Activated CD4-positive, alpha-beta T cell treated with anti-CD3 and anti-CD28 coated beads, Interleukin-2, amount 10 ng/mL, durations not matched to agents 24 days and 14 days (primary cell): ENCODE measurements around the gene CATSPERB. TPM values are rescaled to one million over a fixed set of nuclear protein-coding genes. Genes with fewer than 3 reads are reported as not detected.
"Not testable (repeated sequence)": the region's sequence is repeated elsewhere in the genome, so short reads cannot be mapped to it uniquely, and the experiment has no call there.

Experiments used
- DNase-seq: peaks from one replicate; pipeline ENCODE4 v3.0.0; 2022
- H3K27ac Mint-ChIP-seq: one replicate; pipeline ENCODE4 v1.8.0; 2022; ENCODE audit warnings: mild to moderate bottlenecking, mixed read lengths
- H3K27me3 Mint-ChIP-seq: one replicate; pipeline ENCODE4 v1.8.0; 2022; ENCODE audit warnings: mixed read lengths
- H3K36me3 Mint-ChIP-seq: one replicate; pipeline ENCODE4 v1.8.0; 2022; ENCODE audit warnings: low read depth, mild to moderate bottlenecking, mixed read lengths
- H3K4me1 Mint-ChIP-seq: one replicate; pipeline ENCODE4 v1.8.0; 2021; ENCODE audit warnings: mixed read lengths
- H3K4me3 Mint-ChIP-seq: one replicate; pipeline ENCODE4 v1.8.0; 2022; ENCODE audit warnings: mild to moderate bottlenecking, moderate library complexity, mixed read lengths
- H3K9me3 Mint-ChIP-seq: one replicate; pipeline ENCODE4 v1.8.0; 2021; ENCODE audit warnings: mixed read lengths
- intact Hi-C: fragments of 100-400 bp; cut with micrococcal nuclease; formaldehyde crosslinking; loops from one replicate; pipeline ENCODE4 v1.15.1; 2023
- total RNA-seq: library from RNA; stranded (reverse); gene quantifications from 2 replicates; pipeline ENCODE4 v1.2.3, GENCODE V29; 2022

CATSPERB gene
- total RNA-seq, 1 donor from 2014 or later: 0.30 TPM

DNA sequence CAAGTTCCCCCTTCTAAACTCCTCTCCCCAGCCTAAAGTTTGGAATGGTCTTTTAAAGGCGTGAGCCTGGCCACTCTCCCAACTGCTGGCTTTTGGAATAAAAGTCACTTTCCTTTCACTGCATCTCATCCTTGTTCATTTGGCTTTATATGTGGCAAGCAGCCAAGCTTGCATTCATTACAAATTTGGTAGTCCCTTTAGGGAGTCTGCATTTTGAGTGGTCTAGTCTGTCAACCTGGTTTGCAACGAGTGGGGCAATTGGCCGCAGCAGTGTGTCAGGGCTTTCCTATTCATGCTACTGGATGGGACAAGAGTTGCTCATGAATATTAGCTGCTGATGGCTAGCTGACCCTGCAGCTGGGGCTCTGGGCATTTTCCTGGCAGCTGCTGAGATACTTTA is 57.0 kb downstream of the CATSPERB start:
- intact Hi-C loops: no loop called here
- Mint-ChIP-seq H3K36me3 (peaks cover 12% of the 10 kb centered on the region), H3K27me3 (no peaks in the 10 kb centered on the region), H3K27ac (no peak overlapping the region), H3K4me3 (no peak overlapping the region), H3K4me1 (peaks cover 2% of the 10 kb centered on the region), H3K9me3 (peaks cover 3% of the 10 kb centered on the region)
- no peak for DNase-seq

DNA sequence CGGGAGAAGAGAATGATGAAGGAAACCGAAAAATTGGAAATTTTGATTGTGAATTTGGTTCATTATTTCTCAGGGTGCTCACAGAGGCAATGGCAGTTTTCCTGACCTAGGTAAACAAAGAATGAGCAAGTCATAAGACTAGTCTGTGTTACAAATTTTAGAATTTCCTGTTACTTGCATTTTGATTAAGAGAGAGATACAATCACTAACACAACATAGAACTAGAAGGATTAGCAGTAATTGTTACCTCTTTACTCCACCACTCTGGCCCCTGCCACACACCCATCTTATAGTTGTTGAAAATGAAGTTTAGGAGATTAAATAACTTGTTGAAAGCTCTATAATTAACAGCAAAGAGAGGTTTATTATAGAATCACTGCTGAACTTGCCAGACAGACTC is 62.0 kb downstream of the CATSPERB start:
- peaks cover 14% of the 10 kb centered on the region for H3K36me3 Mint-ChIP-seq
- H3K9me3 Mint-ChIP-seq: peaks cover 6% of the 10 kb centered on the region
- no peak overlapping the region for H3K4me3 Mint-ChIP-seq
- intact Hi-C loops: no loop called here
- H3K27me3 Mint-ChIP-seq: no peaks in the 10 kb centered on the region
- no peak for DNase-seq
- no peak overlapping the region for H3K27ac Mint-ChIP-seq
- peaks cover 2% of the 10 kb centered on the region for H3K4me1 Mint-ChIP-seq

GRCh38 chr14:91667101-91667500 is 64.8 kb downstream of the CATSPERB start:
- H3K36me3 Mint-ChIP-seq, H3K9me3 Mint-ChIP-seq, H3K27ac Mint-ChIP-seq, intact Hi-C loops, H3K4me1 Mint-ChIP-seq, DNase-seq, H3K27me3 Mint-ChIP-seq, H3K4me3 Mint-ChIP-seq: not testable (repeated sequence)

DNA sequence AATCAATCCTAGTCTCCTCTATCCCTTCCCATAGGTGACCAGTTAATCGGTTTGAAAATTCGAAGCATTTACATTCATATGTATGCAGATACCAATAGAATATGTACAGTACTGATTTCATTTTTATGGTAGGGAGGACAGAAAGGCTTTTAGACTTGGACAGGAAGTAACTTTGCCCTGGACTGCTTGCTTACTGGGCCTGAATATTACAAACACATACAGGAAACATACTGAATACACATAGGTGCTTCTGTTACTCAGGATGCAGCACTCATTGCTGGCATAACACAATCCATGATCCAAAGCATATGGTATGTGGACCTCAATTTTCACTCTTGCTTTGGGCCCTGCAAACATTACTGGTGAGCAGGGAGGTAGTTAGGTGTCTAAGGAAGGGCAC is 71.1 kb downstream of the CATSPERB start:
- H3K27ac Mint-ChIP-seq: no peak overlapping the region
- intact Hi-C loops: no loop called here
- H3K4me3 Mint-ChIP-seq: no peak overlapping the region
- H3K36me3 Mint-ChIP-seq: no peaks in the 10 kb centered on the region
- no peaks in the 10 kb centered on the region for H3K4me1 Mint-ChIP-seq
- no peaks in the 10 kb centered on the region for H3K27me3 Mint-ChIP-seq
- H3K9me3 Mint-ChIP-seq: peaks cover 6% of the 10 kb centered on the region
- peak; percentile 0 for DNase-seq

- intact Hi-C loops: loop anchor here (10.0 kb wide), 1 partner anchor 340 kb away; no protein-coding TSS in a partner anchor
- Mint-ChIP-seq H3K27me3 (no peaks in the 10 kb centered on the region), H3K36me3 (no peaks in the 10 kb centered on the region), H3K27ac (no peak overlapping the region), H3K4me1 (no peaks in the 10 kb centered on the region), H3K4me3 (no peak overlapping the region), H3K9me3 (peaks cover 3% of the 10 kb centered on the region)
- DNase-seq: no peak
Observed at GRCh38 chr14:91654836-91655235, 77.0 kb downstream of the CATSPERB start.

DNA sequence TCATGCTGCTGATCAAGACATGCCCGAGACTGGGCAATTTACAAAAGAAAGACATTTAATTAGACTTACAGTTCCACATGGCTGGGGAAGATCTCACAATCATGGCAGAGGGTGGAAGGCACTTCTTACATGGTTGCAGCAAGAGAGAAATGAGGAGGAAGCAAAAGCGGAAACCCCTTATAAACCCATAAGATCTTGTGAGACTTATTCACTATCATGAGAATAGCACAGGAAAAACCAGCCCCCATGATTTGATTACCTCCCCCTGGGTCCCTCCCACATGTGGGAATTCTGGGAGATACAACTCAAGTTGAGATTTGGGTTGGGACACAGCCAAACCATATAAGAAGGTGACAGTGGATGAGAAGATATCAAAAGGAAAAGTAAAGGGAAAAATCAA is 78.4 kb downstream of the CATSPERB start:
- intact Hi-C loops: loop anchor here (10.0 kb wide), 1 partner anchor 341 kb away; no protein-coding TSS in a partner anchor
- H3K36me3 Mint-ChIP-seq: no peaks in the 10 kb centered on the region

DNA sequence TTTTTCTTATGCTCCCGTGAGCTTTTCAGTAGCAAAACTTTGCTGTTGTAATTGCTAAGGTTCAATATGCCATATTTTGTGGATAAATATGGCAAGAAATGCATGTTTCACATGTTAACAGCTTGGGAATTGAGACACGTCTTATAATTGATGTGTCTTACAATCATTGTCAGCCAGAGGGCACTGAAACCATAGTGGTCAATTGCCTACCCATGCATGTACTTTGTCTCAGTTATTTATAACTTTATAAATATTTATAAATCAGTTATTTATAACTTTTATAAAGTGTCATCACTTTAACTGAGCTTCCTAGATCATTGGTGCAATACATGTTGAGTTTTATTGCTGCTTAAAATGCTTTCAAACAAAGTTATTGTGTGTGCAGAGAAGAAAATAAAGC is 82.0 kb downstream of the CATSPERB start:
- H3K27ac Mint-ChIP-seq: no peak overlapping the region
- H3K4me3 Mint-ChIP-seq: no peak overlapping the region
- peaks cover 4% of the 10 kb centered on the region for H3K36me3 Mint-ChIP-seq
- peak; percentile 75 for DNase-seq
- H3K9me3 Mint-ChIP-seq: peaks cover 6% of the 10 kb centered on the region
- intact Hi-C loops: loop anchor here (10.0 kb wide), 1 partner anchor 345 kb away; no protein-coding TSS in a partner anchor
- no peaks in the 10 kb centered on the region for H3K4me1 Mint-ChIP-seq
- H3K27me3 Mint-ChIP-seq: peaks cover 1% of the 10 kb centered on the region

More for the DNA sequence above, 78.4 kb downstream of the CATSPERB start:
- no peaks in the 10 kb centered on the region for H3K27me3 Mint-ChIP-seq
- H3K4me3 Mint-ChIP-seq: no peak overlapping the region
- H3K9me3 Mint-ChIP-seq: peaks cover 3% of the 10 kb centered on the region
- H3K4me1 Mint-ChIP-seq: no peaks in the 10 kb centered on the region
- no peak overlapping the region for H3K27ac Mint-ChIP-seq
- no peak for DNase-seq

DNA sequence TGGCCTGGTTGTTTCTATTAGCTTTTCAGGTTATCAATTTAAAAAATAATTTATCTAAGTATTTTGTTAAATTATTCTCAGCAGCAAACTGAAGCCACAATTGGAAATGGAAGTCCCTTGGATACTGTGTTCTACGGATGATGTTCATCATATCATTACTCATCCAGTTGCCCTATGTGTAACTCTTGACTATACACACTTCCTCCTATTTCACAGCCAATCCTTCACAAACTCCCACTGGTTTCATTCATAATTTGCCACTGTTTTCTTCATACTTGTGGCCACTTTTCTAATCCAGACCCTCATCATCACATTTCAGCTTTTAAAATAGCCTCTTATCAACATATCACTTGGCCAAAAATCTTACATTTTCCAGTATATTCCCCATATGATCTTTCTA is 84.0 kb downstream of the CATSPERB start:
- Mint-ChIP-seq H3K4me3 (no peak overlapping the region), H3K9me3 (peaks cover 6% of the 10 kb centered on the region), H3K4me1 (no peaks in the 10 kb centered on the region), H3K27me3 (peaks cover 1% of the 10 kb centered on the region), H3K27ac (no peak overlapping the region), H3K36me3 (peaks cover 4% of the 10 kb centered on the region)
- intact Hi-C loops: no loop called here
- no peak for DNase-seq

- H3K27ac Mint-ChIP-seq: no peak overlapping the region
- no peaks in the 10 kb centered on the region for H3K36me3 Mint-ChIP-seq
- no peak overlapping the region for H3K4me3 Mint-ChIP-seq
- H3K27me3 Mint-ChIP-seq: peaks cover 2% of the 10 kb centered on the region
- no peak for DNase-seq
- peaks cover 4% of the 10 kb centered on the region for H3K9me3 Mint-ChIP-seq
- intact Hi-C loops: no loop called here
- no peaks in the 10 kb centered on the region for H3K4me1 Mint-ChIP-seq
Observed at GRCh38 chr14:91636604-91637003, 95.3 kb downstream of the CATSPERB start.

- H3K27me3 Mint-ChIP-seq: peaks cover 10% of the 10 kb centered on the region
- H3K36me3 Mint-ChIP-seq: no peaks in the 10 kb centered on the region
- intact Hi-C loops: no loop called here
- peaks cover 11% of the 10 kb centered on the region for H3K9me3 Mint-ChIP-seq
- H3K27ac Mint-ChIP-seq: no peak overlapping the region
- no peak overlapping the region for H3K4me3 Mint-ChIP-seq
- H3K4me1 Mint-ChIP-seq: no peaks in the 10 kb centered on the region
- DNase-seq: no peak
Observed at GRCh38 chr14:91624757-91625156, 107.1 kb downstream of the CATSPERB start.

GRCh38 chr14:91614187-91614586 is 117.7 kb downstream of the CATSPERB start:
- Mint-ChIP-seq H3K27me3 (no peaks in the 10 kb centered on the region), H3K27ac (no peak overlapping the region), H3K9me3 (no peaks in the 10 kb centered on the region), H3K4me3 (no peak overlapping the region), H3K36me3 (no peaks in the 10 kb centered on the region), H3K4me1 (no peaks in the 10 kb centered on the region)
- intact Hi-C loops: no loop called here
- no peak for DNase-seq

DNA sequence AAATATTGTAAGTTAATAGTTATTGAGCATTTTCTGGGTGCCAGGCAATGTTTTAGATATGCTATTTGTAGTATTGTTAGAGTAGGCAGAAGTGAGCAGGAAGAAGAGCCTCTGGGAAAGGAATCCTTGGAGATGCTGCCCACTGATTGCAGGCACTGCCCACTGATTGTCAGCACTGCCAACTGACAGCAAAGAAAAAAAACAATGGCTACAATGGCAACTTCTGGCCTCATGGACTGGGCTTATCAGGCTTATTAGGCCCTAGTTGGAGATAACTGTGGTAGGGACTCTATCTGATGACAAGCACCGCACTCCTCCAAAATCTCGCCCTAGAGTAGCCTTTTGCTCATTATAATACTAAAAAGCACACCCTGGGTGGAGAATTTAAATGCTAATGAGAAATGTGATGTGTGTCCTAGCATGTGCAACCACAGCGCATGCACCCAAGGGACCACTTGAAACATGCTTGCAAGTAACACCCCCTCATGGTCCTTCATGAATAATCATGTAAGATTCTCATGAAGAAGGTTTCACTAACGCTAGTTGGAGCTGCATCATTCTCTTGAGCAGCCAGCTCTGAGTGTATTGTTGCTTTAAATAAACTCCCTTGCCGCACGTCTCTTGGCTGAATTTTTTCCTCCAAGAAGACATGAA is 118.3 kb downstream of the CATSPERB start:
- intact Hi-C loops: no loop called here
- DNase-seq: no peak
- Mint-ChIP-seq H3K4me1 (no peaks in the 10 kb centered on the region), H3K27me3 (no peaks in the 10 kb centered on the region), H3K27ac (no peak overlapping the region), H3K36me3 (no peaks in the 10 kb centered on the region), H3K4me3 (no peak overlapping the region), H3K9me3 (no peaks in the 10 kb centered on the region)

DNA sequence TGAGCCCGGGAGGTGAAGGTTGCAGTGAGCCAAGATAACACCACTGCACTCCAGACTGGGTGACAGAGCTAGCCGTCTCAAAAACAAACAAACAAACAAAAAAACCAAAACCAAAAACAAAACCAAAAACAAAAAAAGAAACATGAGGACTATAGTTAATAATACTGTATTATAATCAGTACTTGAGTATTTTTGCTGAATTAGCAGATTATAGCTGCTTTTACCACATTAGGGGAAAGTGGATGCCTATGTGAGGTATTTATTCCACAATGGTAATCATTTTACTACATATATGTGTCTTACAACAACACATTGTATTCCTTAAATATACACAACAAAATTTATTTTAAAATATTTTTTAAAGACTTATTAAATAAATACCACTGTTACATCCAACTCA is 120.4 kb downstream of the CATSPERB start:
- no peaks in the 10 kb centered on the region for H3K4me1 Mint-ChIP-seq
- no peak for DNase-seq
- no peaks in the 10 kb centered on the region for H3K27me3 Mint-ChIP-seq
- H3K9me3 Mint-ChIP-seq: no peaks in the 10 kb centered on the region
- intact Hi-C loops: no loop called here
- no peak overlapping the region for H3K4me3 Mint-ChIP-seq
- H3K36me3 Mint-ChIP-seq: no peaks in the 10 kb centered on the region
- H3K27ac Mint-ChIP-seq: no peak overlapping the region

GRCh38 chr14:91609161-91609560 is 122.7 kb downstream of the CATSPERB start:
- no peak overlapping the region for H3K27ac Mint-ChIP-seq
- no peak for DNase-seq
- intact Hi-C loops: no loop called here
- no peak overlapping the region for H3K4me3 Mint-ChIP-seq
- no peaks in the 10 kb centered on the region for H3K27me3 Mint-ChIP-seq
- no peaks in the 10 kb centered on the region for H3K9me3 Mint-ChIP-seq
- H3K36me3 Mint-ChIP-seq: no peaks in the 10 kb centered on the region
- no peaks in the 10 kb centered on the region for H3K4me1 Mint-ChIP-seq
